HG03097 (cell line): ENCODE measurements around the gene CFAP90.

Experiments used
- ATAC-seq: cut with Tn5 transposase; IDR thresholded peaks from one replicate; pipeline ENCODE4 v1.9.1; 2021; ENCODE audit not compliant: unreplicated experiment, low FRiP score

CFAP90 gene

DNA sequence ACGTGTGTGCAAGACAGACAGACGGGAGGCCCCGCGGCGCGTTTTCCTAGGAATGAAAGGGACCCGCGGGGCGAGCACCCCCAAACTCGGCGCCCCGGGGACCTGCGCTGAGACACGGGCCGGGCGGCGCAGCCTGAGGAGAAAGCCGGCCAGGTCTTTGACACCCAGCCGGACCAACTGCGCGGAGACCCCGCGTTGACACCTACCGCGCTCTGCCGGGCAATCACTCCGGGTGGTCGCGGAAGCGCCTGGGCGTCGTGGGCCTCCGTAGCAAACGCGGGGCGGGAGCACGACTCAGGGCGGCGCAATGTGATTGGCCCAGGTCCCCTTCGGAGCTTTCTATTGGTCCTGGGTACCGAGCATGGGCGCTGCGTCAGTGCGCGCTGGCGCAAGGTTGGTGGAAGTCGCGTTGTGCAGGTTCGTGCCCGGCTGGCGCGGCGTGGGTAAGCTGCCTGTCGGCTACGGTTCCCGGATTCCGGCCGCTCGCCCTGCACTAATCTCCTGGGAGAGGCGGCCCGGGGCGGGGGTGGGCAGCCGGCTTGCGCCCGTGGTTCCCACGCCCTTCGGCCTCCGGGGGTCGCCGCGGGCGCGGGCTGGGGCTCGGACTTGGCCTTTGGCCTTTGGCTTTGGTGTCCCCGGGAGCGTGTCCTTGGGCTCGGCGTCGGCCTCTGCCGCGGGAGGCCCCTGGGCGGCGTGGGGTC lies 18.0 kb upstream of the CFAP90 start, which contains the start of the genes FASTKD3 and MTRR:
FASTKD3 (minus strand) TSS at position 259 of the 701 bp plus-strand sequence. CDS start 948 bp downstream, outside the sequence.
MTRR (plus strand) TSS at position 376 of the 701 bp plus-strand sequence. CDS start 1,647 bp downstream, outside the sequence.
- peak; percentile 98 for ATAC-seq

DNA sequence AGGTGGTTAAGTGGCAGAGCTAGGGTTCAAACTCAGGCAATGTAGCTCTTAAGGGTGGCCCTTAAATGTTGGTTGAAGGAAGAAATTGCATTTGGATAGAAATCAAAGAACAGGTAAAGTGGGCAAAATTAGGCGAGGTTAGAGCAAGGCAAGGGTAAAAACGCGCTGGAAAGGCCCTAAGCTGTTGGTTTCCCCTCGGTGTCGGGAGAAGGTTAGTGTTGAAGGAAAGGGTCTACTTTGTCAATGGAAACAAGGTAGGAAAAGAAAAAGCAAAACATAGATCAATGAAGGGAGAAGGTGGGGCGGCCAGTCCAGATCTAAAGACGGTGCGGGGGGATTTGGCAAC lies 17.5 kb upstream of the CFAP90 start:
- ATAC-seq: no peak

DNA sequence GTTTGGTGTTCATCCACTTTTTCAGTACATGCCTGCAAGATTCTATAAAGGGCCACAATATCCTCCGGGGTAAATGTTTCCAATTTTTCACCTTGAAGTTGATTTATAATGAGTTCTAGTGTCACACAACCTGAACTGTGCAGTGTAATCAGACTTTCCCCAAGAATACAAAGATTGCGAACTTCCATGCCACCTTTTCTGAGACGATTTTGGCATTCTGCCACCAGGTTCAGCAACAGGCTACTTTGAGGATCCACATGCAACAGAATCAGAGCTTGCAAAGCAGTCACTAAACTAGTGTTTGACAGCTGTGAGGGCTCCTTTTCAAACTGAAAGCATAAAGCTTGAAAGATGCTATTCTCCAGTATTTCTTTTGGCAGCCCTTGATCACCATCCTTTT lies 16.3 kb upstream of the CFAP90 start:
- no peak for ATAC-seq

DNA sequence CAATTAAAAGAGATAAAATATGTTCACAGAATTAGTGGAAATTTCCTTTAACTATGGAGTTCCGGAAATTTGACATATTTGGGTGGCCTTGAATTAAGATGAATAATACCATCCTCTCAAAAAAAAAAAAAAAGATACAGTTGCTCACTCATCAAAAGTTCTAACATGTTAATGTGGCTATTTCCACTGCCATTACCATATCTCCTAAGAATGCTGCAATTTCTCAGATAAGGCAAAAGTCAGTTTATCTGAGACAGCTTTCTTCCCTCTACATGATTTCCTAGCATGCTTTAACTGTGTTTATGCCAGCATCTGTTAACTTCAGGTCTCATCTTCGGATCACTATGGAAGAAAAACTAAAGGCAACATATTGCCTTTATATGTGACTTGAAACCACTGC lies 15.3 kb upstream of the CFAP90 start:
- ATAC-seq: no peak

DNA sequence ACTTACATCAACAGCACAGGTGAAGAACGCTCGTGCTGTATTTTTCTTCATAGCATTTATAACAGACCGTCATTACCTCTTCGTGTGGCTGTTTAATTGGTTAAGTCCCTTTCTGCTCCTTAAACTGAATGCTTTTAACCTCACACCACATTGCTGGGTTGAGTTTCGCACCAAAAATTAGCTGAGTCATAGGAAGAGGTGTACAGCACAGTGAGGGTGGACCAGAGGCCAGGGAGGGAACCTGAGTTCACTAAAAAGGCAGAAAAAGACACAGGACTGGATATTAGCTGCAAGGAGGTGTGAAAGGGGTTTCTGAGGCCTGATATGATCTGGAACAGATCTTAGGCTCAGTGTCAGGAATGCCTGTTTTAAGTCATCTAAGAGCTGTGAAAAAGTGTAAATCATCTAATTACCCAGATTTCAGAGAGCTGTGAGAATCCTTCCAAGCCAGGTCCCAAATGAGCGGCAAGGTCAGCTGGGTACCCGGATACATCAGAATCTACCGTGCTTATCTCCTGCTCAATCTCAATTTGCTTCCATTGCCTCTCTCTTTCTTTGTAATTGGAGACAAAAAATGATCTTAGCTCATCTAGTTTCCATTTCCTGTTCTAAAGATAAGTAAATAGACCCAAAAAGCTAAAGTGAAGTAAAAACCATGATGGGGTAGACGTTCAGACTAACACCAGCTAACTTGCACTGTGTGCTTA lies 7.1 kb upstream of the CFAP90 start:
- ATAC-seq: no peak

DNA sequence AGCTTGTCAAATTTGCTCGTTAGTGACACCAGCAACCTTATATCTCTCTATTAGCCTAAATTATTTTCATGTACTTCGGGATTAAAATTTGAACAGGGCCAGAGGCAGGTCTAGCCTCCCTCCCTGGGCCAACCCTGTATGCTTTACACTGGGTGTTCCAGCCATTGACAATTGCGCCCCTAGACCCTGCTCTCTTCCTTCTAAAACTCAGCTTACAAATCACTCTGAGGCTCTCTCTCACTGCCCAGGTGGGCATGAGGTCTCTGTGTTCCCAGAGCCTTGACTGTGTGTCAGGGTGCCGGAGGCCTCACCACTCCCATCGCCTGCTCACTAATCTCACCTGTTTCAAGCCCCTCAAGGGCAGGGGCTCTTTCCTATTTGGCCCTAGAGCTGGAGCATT lies 6.4 kb upstream of the CFAP90 start:
- no peak for ATAC-seq

DNA sequence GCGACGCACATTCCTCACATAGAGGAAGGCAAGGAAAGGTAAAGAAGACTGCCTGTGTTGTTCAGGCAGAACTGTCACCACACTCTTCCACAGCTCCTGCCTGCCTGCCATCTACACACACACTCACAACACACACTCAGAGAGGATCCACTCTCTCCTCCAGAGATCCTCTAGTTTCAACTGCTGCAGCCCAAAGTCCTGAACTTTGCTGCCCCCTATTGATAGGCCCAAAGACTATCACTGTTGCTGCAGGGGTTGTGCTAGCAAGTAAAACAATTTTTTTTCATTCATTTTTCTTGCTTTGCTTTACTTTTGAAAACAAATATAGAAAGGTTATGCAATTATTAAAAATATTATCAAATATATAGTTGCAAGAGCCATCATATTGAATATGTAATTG lies 5.9 kb upstream of the CFAP90 start:
- ATAC-seq: no peak

DNA sequence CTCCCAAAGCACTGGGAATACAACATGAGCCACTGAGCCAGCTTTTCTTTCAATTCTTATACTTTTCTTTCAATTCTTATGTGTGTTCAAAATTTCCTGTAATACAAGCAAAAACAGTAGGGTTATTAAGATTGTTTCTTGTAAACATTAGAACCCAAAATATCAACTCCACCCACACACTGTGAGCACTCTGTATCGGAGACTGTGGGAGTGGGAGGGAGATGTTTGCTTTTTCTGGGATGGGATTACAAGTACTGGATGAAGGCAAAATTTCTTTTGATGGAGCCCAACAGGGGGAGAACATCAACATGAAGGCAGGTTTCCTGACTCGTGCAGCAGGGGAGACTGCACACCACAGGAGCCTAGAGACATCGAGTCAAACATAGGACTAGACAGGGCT lies 4.7 kb upstream of the CFAP90 start:
- no peak for ATAC-seq

DNA sequence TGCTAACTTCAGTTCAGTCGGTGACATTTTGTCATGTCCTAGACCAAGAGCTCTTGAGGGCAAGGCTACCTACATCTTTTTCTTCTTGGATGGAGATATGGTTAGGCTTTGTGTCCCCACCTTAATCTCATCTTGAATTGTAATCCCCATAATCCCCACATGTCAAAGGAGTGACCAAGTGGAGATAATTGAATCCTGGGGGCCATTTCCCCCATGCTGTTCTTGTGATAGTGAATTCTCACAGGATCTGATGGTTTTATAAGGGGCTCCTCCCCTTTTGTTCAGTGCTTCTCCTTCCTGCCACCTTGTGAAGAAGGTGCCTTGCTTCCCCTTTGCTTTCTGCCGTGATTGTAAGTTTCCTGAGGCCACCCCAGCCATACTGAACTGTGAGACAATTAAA lies 2.1 kb upstream of the CFAP90 start:
- no peak for ATAC-seq

DNA sequence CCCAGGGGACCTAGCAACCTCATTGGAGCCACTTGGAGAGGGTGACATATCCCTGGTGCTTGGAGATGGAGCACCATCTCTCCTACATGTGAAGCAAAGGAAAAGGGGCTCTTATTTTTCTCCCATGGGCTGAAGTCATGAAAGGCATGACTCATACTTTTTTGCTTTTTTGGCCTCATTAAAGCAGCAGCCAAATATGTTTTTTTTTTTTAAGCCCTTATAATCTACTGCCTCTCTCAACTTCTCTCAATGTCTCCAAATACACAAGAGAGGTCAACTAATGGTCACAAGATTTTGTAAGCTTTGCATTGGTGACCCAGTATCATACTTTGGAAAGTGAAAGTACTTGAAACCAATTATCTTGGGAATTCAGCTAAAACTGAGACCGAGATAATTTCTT lies 1.6 kb upstream of the CFAP90 start:
- no peak for ATAC-seq

DNA sequence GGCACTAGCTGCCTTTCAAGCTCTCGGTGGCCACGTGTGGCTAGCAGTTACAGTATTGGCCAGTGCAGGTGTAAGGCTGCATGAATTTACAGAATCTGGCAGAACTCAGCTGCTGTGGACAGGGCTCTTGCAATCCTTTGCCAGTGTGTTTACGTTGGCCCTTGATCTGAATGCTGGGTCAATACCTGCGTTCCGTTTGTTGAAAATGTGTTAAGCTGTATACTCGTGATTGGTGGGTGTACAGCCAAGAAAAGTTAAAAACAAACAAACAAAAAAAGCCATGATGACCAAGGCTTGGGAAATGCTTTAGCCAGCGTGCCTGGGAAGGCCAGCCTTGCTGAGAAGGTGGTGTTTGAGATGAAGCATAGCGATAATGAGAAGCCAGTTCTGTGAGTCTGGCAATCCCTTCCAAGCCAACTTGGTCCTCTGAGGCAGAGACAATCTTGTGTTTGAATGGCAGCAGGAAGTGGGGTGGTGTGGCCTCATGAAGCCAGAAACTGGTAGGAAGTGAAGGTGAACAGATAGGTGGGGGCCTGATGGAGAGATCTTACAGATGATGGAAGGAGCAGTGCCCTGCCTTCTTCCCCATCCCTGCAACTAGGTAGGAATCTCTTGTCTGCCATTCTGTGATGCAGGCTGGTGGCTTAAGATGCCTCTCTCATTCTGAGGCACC lies 820 bp upstream of the CFAP90 start:
- no peak for ATAC-seq

DNA sequence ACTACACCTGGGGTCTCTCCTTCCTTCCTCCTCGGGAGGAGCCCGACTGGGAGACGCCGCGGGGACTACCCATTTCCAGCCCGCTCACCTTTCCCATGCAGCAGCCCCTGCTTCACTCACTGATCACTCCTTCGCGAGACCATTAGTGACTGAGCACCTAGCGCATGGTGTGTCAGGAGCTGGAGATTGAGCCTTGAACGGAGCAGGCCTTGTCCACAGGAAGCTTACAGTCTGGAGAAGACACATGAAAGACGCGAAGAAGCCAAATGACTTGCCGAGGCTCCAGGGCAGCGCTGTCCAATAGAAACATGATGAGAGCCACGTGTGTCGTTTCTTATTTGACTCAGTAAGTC lies 283 bp upstream of the CFAP90 start:
- no peak for ATAC-seq

DNA sequence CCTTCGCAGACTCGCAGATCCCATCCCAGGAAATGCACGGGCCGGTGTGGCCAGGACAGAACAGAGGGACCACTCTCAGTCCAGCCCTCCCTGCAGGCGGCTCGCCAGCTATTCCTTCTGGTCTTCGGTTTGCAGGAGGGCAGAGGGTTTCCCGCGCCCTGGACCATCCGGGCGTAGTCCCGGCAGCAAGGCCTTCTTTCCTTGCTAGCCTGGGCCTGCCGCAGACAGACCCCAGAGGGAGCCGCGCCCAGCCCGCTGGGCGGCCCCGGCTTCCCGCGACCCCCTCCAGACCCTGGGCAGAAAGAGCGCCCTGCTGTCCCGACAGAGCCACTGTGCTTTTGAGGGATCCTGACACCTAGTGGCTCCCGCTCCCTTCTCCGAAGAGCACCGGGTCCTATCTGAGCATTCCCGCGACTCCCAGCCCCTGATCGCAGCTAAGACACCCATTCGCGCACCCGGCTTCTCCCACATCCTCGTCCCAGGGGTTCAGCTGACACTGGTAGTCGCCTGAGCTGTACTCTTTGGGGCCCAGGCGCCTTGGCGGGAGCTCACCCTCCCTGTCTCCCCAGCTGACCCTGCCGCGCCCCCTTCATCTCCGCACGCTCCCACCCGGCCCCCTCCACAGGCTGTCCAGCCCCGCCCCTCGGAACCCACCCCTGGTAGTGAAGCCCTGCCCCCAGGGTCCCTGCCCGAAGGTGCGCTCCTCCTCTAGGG lies 1.1 kb downstream of the CFAP90 start:
- no peak for ATAC-seq

DNA sequence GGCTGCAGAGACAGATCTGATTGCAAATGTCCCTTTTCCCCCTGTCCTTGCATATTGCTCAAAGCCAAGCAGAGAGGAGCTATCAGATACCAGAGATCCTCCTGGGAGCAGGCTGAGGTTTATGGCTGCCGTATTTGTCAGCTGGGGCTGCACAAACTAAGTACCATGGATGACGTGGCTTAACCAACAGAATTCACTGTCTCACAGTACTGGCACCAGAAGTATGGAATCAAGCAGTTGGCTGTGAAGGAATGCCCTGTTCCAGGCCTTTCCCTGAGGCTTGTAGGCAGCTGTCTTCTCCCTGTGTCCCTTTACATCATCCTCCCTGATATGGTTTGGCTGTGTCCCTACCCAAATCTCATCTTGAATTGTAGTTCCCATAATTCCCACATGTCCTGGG lies 2.6 kb downstream of the CFAP90 start:
- ATAC-seq: no peak

DNA sequence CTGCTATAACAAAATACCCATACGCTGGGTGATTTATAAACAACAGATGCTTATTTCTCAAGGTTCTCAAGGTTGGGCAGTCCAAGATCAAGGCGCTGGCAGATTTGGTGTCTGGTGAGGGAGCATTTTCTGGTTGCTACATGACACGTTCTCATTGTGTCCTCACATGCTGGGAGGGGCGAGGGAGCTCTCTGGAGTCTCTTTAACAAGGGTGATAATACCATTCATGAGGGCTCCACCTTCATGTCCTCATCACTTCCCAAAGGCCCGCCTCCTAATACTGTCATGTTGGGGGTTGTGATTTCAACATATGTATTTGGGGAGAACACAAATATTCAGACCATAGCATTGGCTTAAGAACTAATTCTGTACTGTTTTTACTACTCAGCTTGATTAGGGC lies 4.6 kb downstream of the CFAP90 start:
- no peak for ATAC-seq

DNA sequence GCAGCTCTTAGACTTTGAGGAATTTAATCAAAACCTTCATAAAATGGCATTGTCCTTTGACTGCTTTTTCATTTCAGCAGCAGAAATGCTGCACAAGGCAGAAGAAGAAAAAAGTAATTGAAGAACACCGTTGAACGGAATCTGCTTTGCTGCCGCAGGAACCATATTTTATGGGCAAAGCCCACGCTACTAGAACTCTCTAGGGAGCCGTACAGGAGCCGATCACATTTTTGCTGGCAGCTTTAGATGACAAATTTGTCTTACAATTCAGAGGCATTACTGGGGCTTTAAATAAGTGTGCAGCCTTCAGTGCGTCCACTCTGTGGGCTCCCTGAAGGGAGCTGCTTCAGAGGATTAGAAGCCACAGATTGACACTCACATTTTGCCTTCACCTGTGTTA lies 5.4 kb downstream of the CFAP90 start:
- ATAC-seq: no peak

DNA sequence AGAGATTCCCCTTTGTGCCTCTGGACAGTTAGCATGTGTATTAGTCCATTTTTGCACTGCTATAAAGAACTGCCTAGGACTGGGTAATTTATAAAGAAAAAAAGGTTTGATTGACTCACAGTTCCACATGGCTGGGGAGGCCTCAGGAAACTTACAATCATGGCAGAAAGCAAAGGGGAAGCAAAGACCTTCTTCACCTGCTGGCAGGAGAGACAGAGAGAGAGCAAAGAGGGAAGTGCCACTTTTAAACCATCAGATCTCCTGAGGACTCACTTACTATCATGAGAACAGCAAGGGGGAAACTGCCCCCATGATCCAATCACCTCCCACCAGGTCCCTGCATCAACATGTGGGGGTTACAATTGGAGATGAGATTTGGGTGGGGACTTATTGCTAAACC lies 6.0 kb downstream of the CFAP90 start:
- ATAC-seq: no peak

DNA sequence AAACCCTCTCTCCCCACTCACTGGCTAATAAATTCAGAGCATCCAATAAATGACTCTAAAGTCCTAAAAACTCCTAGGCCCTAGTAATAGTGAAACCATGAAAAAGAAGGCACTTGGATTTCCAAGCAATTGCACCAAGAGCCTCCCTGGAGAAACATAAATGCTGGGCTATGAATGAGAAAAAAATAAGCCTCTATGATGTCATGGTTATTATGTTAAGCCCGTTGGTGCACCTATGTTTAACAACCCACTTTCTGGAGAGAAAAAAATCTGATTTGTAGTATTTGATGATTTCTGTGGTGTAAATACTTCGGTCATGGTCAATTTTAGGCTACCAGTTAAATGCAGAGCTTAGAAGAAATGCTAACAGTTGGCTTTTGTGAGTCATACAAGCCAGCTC lies 8.4 kb downstream of the CFAP90 start:
- ATAC-seq: no peak

DNA sequence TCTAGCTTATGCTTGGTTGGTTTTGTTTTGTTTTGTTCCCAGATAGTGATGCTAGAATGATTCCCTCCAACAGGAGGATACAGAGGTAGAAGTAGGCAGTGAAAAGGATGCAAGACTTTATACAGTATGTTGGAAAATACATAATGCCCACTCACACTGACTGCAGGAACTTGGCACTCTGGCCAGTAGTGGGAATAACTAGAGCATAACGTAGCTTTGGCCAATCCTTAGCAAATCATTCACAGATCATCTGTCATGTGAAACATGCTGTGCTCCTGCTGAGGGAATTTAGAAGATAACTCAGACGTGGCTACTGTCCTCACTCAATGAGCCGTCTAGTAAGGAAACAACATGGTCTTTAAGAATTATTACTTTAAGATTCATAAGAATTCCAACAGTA lies 13.5 kb downstream of the CFAP90 start:
- no peak for ATAC-seq

DNA sequence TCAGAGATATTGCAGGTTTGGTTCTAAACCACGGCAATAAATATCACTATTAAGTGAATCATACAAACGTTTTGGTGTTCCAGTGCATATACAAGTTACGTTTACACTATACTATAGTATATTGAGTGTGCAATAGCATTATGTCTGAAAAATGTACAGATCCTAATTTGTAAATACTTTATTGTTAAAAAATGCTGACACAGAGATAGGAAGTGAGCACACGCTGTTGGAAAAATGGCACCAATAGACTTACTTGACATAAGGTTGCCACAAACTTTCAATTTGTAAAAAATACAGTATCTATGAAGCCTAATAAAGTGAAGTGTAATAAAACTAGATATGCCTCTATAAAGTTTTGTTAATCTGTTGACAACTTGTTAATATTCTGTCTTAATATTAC lies 16.0 kb downstream of the CFAP90 start:
- no peak for ATAC-seq

DNA sequence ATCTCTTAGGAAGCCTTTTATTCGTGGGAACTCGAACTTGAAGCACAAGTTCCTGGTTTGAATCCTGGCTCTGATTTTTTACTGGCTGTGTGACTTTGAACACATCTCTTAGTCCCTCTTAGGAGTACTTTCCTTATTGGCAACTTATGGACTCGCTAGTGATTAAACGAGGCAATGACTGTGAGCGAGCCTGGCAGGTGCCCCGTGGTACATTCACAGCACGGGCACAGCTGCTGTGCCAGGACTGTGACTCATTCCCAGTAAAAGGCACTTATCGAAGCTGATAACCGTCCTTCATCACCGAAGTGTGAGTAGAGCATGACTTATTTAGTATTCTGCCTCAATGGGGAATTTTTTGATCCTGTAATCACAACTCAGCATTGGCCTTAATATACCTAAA lies 22.7 kb downstream of the CFAP90 start:
- ATAC-seq: no peak
